ENCODE data around the gene GUK1. TPM values are rescaled to one million over a fixed set of nuclear protein-coding genes. Genes with fewer than 3 reads are reported as not detected.
"Not testable (repeated sequence)": the region's sequence is repeated elsewhere in the genome, so short reads cannot be mapped to it uniquely, and the experiment has no call there.

Gene GUK1
- total RNA-seq, 2 experiments from 2014 or later = 154 to 197 TPM

DNA sequence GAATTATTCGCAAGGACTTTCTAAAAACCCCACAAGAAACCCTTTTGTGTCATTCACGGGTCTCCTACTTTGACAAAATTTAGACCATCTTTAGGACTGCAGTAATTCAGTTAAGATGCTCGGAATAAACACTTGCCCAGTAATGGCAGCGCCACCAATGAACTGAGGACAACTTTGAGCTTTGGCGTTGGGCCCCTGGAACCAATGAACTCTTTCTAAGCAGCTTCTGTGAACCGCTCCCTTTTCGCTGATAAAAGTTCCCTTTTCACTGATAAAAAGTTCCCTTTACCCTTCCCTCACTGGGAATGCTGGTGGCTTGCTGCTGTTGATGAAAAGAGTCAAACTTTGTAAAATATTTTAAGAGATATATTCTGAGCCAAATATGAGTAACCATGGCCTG is 29.5 kb upstream of the GUK1 start:
- no peaks in the 10 kb centered on the region for H3K9me3 ChIP-seq (ENCODE audit: low read length)
- no peak overlapping the region for H3K27ac ChIP-seq (ENCODE audit: low read depth, low read length, poor library complexity, severe bottlenecking)
- no peak overlapping the region for H2AFZ ChIP-seq (ENCODE audit: low read length)
- no peak for DNase-seq (ENCODE audit: low spot score)
- POLR2A ChIA-PET = interaction anchor here (1.1 kb wide), 1 partner anchor 8 kb away, joined by 3 read pairs; no protein-coding TSS in a partner anchor
- intact Hi-C loops (cut with micrococcal nuclease; ENCODE audit: unreplicated experiment) = no loop called here
- peaks cover 8% of the 10 kb centered on the region for H3K79me2 ChIP-seq (ENCODE audit: insufficient read depth, low read depth, low read length)
- CTCF ChIA-PET (ENCODE audit: unreplicated experiment) = no interaction called here
- no peaks in the 10 kb centered on the region for H4K20me1 ChIP-seq (ENCODE audit: insufficient read depth, low read length)
- H3K9me2 ChIP-seq (ENCODE audit: insufficient read depth, low read length) = no peaks in the 10 kb centered on the region
- peaks cover 10% of the 10 kb centered on the region; the same call in 1 of the 2 replicates for H3K36me3 ChIP-seq (ENCODE audit: insufficient read depth, low read length)
- TF ChIP-seq, protein P1, sequence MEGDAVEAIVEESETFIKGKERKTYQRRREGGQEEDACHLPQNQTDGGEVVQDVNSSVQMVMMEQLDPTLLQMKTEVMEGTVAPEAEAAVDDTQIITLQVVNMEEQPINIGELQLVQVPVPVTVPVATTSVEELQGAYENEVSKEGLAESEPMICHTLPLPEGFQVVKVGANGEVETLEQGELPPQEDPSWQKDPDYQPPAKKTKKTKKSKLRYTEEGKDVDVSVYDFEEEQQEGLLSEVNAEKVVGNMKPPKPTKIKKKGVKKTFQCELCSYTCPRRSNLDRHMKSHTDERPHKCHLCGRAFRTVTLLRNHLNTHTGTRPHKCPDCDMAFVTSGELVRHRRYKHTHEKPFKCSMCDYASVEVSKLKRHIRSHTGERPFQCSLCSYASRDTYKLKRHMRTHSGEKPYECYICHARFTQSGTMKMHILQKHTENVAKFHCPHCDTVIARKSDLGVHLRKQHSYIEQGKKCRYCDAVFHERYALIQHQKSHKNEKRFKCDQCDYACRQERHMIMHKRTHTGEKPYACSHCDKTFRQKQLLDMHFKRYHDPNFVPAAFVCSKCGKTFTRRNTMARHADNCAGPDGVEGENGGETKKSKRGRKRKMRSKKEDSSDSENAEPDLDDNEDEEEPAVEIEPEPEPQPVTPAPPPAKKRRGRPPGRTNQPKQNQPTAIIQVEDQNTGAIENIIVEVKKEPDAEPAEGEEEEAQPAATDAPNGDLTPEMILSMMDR (conservative IDR thresholded peaks at IDR 0.05; ENCODE audit: low read length) = no peak
- no peak for TF ChIP-seq EZH2phosphoT487 (IDR thresholded peaks at IDR 0.05; ENCODE audit: borderline replicate concordance, low read depth, low read length)
- BruUV-seq (replicated peaks) = no TSS peak
- peaks cover 14% of the 10 kb centered on the region for H3K4me1 ChIP-seq (ENCODE audit: insufficient read depth, low read length, poor library complexity, severe bottlenecking)
- H3K4me2 ChIP-seq (ENCODE audit: low read length) = no peak overlapping the region
- H3K4me3 ChIP-seq (ENCODE audit: low read depth, low read length, poor library complexity, severe bottlenecking) = no peak overlapping the region

DNA sequence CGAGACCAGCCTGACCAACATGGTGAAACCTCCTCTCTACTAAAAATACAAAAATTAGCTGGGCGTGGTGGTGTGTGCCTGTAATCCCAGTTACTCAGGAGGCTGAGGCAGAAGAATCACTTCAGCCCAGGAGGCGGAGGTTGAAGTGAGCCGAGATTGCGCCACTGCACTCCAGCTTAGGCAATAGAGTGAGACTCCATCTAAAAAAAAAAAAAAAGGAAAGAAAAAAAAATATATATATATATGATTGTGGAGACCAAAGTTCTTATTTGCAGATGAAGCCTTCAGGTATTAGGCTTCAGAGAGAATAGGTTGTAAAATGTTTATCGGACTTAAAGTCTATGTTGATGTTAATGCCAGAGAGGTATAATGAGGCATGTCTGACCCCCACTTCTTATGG is 28.8 kb upstream of the GUK1 start:
- POLR2A ChIA-PET = interaction anchor here (2.0 kb wide), 1 partner anchor 10 kb away, joined by 6 read pairs; no protein-coding TSS in a partner anchor
- H3K9me3 ChIP-seq (ENCODE audit: low read length); H2AFZ ChIP-seq (ENCODE audit: low read length); intact Hi-C loops (cut with micrococcal nuclease; ENCODE audit: unreplicated experiment); H3K79me2 ChIP-seq (ENCODE audit: insufficient read depth, low read depth, low read length); H4K20me1 ChIP-seq (ENCODE audit: insufficient read depth, low read length); BruUV-seq (replicated peaks); H3K36me3 ChIP-seq (ENCODE audit: insufficient read depth, low read length); H3K4me3 ChIP-seq (ENCODE audit: low read depth, low read length, poor library complexity, severe bottlenecking); DNase-seq (ENCODE audit: low spot score); H3K27ac ChIP-seq (ENCODE audit: low read depth, low read length, poor library complexity, severe bottlenecking); H3K4me2 ChIP-seq (ENCODE audit: low read length); H3K9me2 ChIP-seq (ENCODE audit: insufficient read depth, low read length); CTCF ChIA-PET (ENCODE audit: unreplicated experiment): not testable (repeated sequence)
- peaks cover 14% of the 10 kb centered on the region for H3K4me1 ChIP-seq (ENCODE audit: insufficient read depth, low read length, poor library complexity, severe bottlenecking)

DNA sequence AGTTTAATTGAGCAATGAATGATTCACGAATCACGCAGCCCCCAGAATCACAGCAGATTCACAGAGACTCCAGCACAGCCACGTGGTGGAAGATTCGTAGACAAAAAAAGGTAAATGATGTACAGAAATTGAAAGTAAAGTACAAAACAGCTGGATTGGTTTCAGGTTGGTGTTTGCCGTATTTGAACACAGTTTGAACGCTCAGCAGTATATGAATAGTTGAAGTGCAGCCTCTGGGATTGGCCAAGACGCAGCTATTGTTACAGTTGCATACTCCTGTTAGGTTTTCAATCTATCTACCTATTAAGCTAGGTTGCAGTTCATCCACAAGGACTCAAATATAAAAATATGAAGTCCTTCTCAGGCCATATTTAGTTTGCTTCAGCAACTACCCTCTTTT is 27.9 kb upstream of the GUK1 start:
- no peak for TF ChIP-seq EZH2phosphoT487 (IDR thresholded peaks at IDR 0.05; ENCODE audit: borderline replicate concordance, low read depth, low read length)
- TF ChIP-seq, protein P1 (conservative IDR thresholded peaks at IDR 0.05; ENCODE audit: low read length) = no peak
- H4K20me1 ChIP-seq (ENCODE audit: insufficient read depth, low read length) = no peaks in the 10 kb centered on the region
- no peak for DNase-seq (ENCODE audit: low spot score)
- POLR2A ChIA-PET = interaction anchor here (1.2 to 2.0 kb wide), 3 partner anchors 9 to 55 kb away, joined by 3 to 7 read pairs (median 6); no protein-coding TSS in a partner anchor
- no peaks in the 10 kb centered on the region; the same call in 1 of the 2 replicates for H3K36me3 ChIP-seq (ENCODE audit: insufficient read depth, low read length)
- intact Hi-C loops (cut with micrococcal nuclease; ENCODE audit: unreplicated experiment) = no loop called here
- H3K79me2 ChIP-seq (ENCODE audit: insufficient read depth, low read depth, low read length) = peaks cover 8% of the 10 kb centered on the region
- no peak overlapping the region for H3K4me3 ChIP-seq (ENCODE audit: low read depth, low read length, poor library complexity, severe bottlenecking)
- H3K9me2 ChIP-seq (ENCODE audit: insufficient read depth, low read length) = no peaks in the 10 kb centered on the region
- H3K4me2 ChIP-seq (ENCODE audit: low read length) = no peak overlapping the region
- no TSS peak for BruUV-seq (replicated peaks)
- peaks cover 14% of the 10 kb centered on the region for H3K4me1 ChIP-seq (ENCODE audit: insufficient read depth, low read length, poor library complexity, severe bottlenecking)
- H3K9me3 ChIP-seq (ENCODE audit: low read length) = no peaks in the 10 kb centered on the region
- H3K27ac ChIP-seq (ENCODE audit: low read depth, low read length, poor library complexity, severe bottlenecking) = no peak overlapping the region
- no peak overlapping the region for H2AFZ ChIP-seq (ENCODE audit: low read length)
- CTCF ChIA-PET (ENCODE audit: unreplicated experiment) = interaction anchor here (0.8 kb wide), 1 partner anchor 18 kb away, joined by 3 read pairs; no protein-coding TSS in a partner anchor
